Measurements from ENCODE around the gene EXOC4. TPM values are rescaled to one million over a fixed set of nuclear protein-coding genes. Genes with fewer than 3 reads are reported as not detected.

Gene EXOC4
- total and polyA plus RNA-seq, 2 donors (not counting 3 experiments of a cell fraction or from before 2014, with no cell fraction given) = 20.3 to 73.1 TPM

- BruUV-seq (replicated peaks) = no TSS peak
- no peaks in the 10 kb centered on the region for H4K20me1 ChIP-seq (replicated peaks; ENCODE audit: control insufficient read depth, extremely low read depth, insufficient read depth, low read length)
- no peak for DNase-seq (ENCODE audit: low read depth, low spot score)
- H2AFZ ChIP-seq (ENCODE audit: low read depth, low read length) = no peak overlapping the region
- H3K9me3 ChIP-seq (replicated peaks; ENCODE audit: control insufficient read depth, insufficient read depth, low read length) = no peaks in the 10 kb centered on the region
- POLR2A ChIA-PET = no interaction called here
- FAIRE-seq = no peak
- TF ChIP-seq MAX (IDR thresholded peaks at IDR 0.05; ENCODE audit: insufficient read depth, insufficient read length) = no peak
- TF ChIP-seq JUN (IDR thresholded peaks at IDR 0.05; ENCODE audit: borderline replicate concordance, insufficient read depth, insufficient read length, low read depth) = no peak
- no peak for TF ChIP-seq CTCF (IDR thresholded peaks at IDR 0.05; ENCODE audit: extremely low read depth in 1 of 2, insufficient read depth in 1 of 2, low read depth in 1 of 2, low read length in 2 of 2)
- no peak for TF ChIP-seq EZH2 (IDR thresholded peaks at IDR 0.05; ENCODE audit: borderline replicate concordance, low read depth, low read length, severe bottlenecking)
- H3K27me3 ChIP-seq (ENCODE audit: control insufficient read depth in 2 of 2, insufficient read depth in 2 of 2, low read length in 2 of 2) = no peaks in the 10 kb centered on the region
- intact Hi-C loops (cut with micrococcal nuclease) = no loop called here
- CTCF ChIA-PET = no interaction called here
- no peak overlapping the region for H3K4me2 ChIP-seq (ENCODE audit: insufficient read depth, low read length)
- no peaks in the 10 kb centered on the region for H3K9me1 ChIP-seq (replicated peaks; ENCODE audit: control insufficient read depth, extremely low read depth, insufficient read depth, low read length)
- H3K4me3 ChIP-seq (replicated peaks in 1 of 3; ENCODE audit: insufficient read depth in 1 of 3, low read depth in 1 of 3, low read length in 3 of 3) = no peak overlapping the region
- dilution Hi-C loops (cut with MboI; ENCODE audit: extremely low pct_ligation_motif_present, low sequenced_read_pairs) = no loop called here
- no peaks in the 10 kb centered on the region for H3K79me2 ChIP-seq (ENCODE audit: control insufficient read depth, insufficient read depth, low read length)
- no peaks in the 10 kb centered on the region for H3K4me1 ChIP-seq (ENCODE audit: control insufficient read depth, extremely low read depth, insufficient read depth, low read length)
- H3K27ac ChIP-seq (ENCODE audit: insufficient read depth, low read depth, low read length) = no peak overlapping the region
- H3K9ac ChIP-seq (replicated peaks; ENCODE audit: extremely low read depth, insufficient read depth, low read length) = no peak overlapping the region
- H3K36me3 ChIP-seq (ENCODE audit: control insufficient read depth in 2 of 2, extremely low read depth in 1 of 2, insufficient read depth in 2 of 2, low read length in 2 of 2) = no peaks in the 10 kb centered on the region
Observed at GRCh38 chr7:134059921-134060320, 807.0 kb downstream of the EXOC4 start.

- no peak overlapping the region for H3K27ac ChIP-seq (ENCODE audit: insufficient read depth, low read depth, low read length)
- dilution Hi-C loops (cut with MboI; ENCODE audit: extremely low pct_ligation_motif_present, low sequenced_read_pairs) = no loop called here
- intact Hi-C loops (cut with micrococcal nuclease) = no loop called here
- FAIRE-seq (no peak), DNase-seq (ENCODE audit: low read depth, low spot score) (no peak)
- no peaks in the 10 kb centered on the region for H3K4me1 ChIP-seq (ENCODE audit: control insufficient read depth, extremely low read depth, insufficient read depth, low read length)
- no peaks in the 10 kb centered on the region for H4K20me1 ChIP-seq (replicated peaks; ENCODE audit: control insufficient read depth, extremely low read depth, insufficient read depth, low read length)
- no peaks in the 10 kb centered on the region for H3K9me1 ChIP-seq (replicated peaks; ENCODE audit: control insufficient read depth, extremely low read depth, insufficient read depth, low read length)
- no peaks in the 10 kb centered on the region for H3K36me3 ChIP-seq (ENCODE audit: control insufficient read depth in 2 of 2, extremely low read depth in 1 of 2, insufficient read depth in 2 of 2, low read length in 2 of 2)
- BruUV-seq (replicated peaks) = no TSS peak
- TF ChIP-seq MAX (IDR thresholded peaks at IDR 0.05; ENCODE audit: insufficient read depth, insufficient read length) (no peak), GATA2 (IDR thresholded peaks at IDR 0.05; ENCODE audit: insufficient read depth, insufficient read length, low read depth, low read length) (no peak), JUN (IDR thresholded peaks at IDR 0.05; ENCODE audit: borderline replicate concordance, insufficient read depth, insufficient read length, low read depth) (no peak), MYC (IDR thresholded peaks at IDR 0.05; ENCODE audit: low read depth, low read length) (no peak), FOS (IDR thresholded peaks at IDR 0.05; ENCODE audit: borderline replicate concordance, insufficient read depth, low read length) (no peak)
- no peak overlapping the region for H3K9ac ChIP-seq (replicated peaks; ENCODE audit: extremely low read depth, insufficient read depth, low read length)
- H2AFZ ChIP-seq (ENCODE audit: low read depth, low read length) = no peak overlapping the region
- no peak overlapping the region for H3K4me2 ChIP-seq (ENCODE audit: insufficient read depth, low read length)
- POLR2A ChIA-PET = no interaction called here
- CTCF ChIA-PET = no interaction called here
- H3K27me3 ChIP-seq (ENCODE audit: control insufficient read depth in 2 of 2, insufficient read depth in 2 of 2, low read length in 2 of 2) = no peaks in the 10 kb centered on the region
- H3K9me3 ChIP-seq (replicated peaks; ENCODE audit: control insufficient read depth, insufficient read depth, low read length) = no peaks in the 10 kb centered on the region
- no peaks in the 10 kb centered on the region for H3K79me2 ChIP-seq (ENCODE audit: control insufficient read depth, insufficient read depth, low read length)
- H3K4me3 ChIP-seq (replicated peaks in 1 of 3; ENCODE audit: insufficient read depth in 1 of 3, low read depth in 1 of 3, low read length in 3 of 3) = no peak overlapping the region
Observed at GRCh38 chr7:134060874-134061273, 808.0 kb downstream of the EXOC4 start.
